Calu3 (cell line): ENCODE results near the gene DPT. TPM values are rescaled to one million over a fixed set of nuclear protein-coding genes. Genes with fewer than 3 reads are reported as not detected.

Experiments
- BruUV-seq: library from RNA; stranded (reverse); fragments of 400-500 nt; replicated peaks from 2 replicates; lab custom pipeline; 2021; lab: Mats Ljungman, UMichigan
- CTCF ChIA-PET: fragments of 300-600 bp; sonication (Branson Sonifier 250); formaldehyde crosslinking; loops from one replicate; lab custom pipeline; 2022; ENCODE audit warnings: antibody characterized with exemption; lab: Charles Lee
- DNase-seq: peaks from one replicate; pipeline ENCODE4 v3.0.0; 2022
- H3K27ac Mint-ChIP-seq: one replicate; pipeline ENCODE4 v1.8.0; 2022; ENCODE audit warnings: mixed read lengths; ENCODE audit not compliant: unreplicated experiment
- H3K27me3 Mint-ChIP-seq: one replicate; pipeline ENCODE4 v1.8.0; 2022; ENCODE audit warnings: mixed read lengths; ENCODE audit not compliant: unreplicated experiment
- H3K36me3 Mint-ChIP-seq: one replicate; pipeline ENCODE4 v1.8.0; 2022; ENCODE audit warnings: mild to moderate bottlenecking, moderate library complexity, mixed read lengths; ENCODE audit not compliant: insufficient read depth, unreplicated experiment
- H3K4me1 Mint-ChIP-seq: one replicate; pipeline ENCODE4 v1.8.0; 2022; ENCODE audit warnings: mild to moderate bottlenecking, low read depth, mixed read lengths; ENCODE audit not compliant: unreplicated experiment
- H3K4me3 Mint-ChIP-seq: one replicate; pipeline ENCODE4 v1.8.0; 2022; ENCODE audit warnings: mild to moderate bottlenecking, low read depth, moderate library complexity, mixed read lengths; ENCODE audit not compliant: unreplicated experiment
- H3K9me3 Mint-ChIP-seq: one replicate; pipeline ENCODE4 v1.8.0; 2022; ENCODE audit warnings: low read depth, mixed read lengths; ENCODE audit not compliant: unreplicated experiment
- CTCF ChIP-seq: fragments of 200-600 bp; IDR thresholded peaks from one replicate; pipeline ENCODE4 v1.8.0; 2022; ENCODE audit warnings: antibody characterized with exemption; ENCODE audit not compliant: unreplicated experiment
- intact Hi-C: fragments of 100-400 bp; cut with micrococcal nuclease; formaldehyde crosslinking; loops from one replicate; pipeline ENCODE4 v1.10.0; 2022; ENCODE audit not compliant: unreplicated experiment
- total RNA-seq: library from RNA; stranded (reverse); gene quantifications from 2 replicates; pipeline ENCODE4 v1.2.3, GENCODE V29; 2022

Gene DPT
- total RNA-seq, 1 experiment from 2014 or later, result not detected

- Mint-ChIP-seq H3K4me3 (no peak overlapping the region), H3K4me1 (peaks cover 18% of the 10 kb centered on the region), H3K9me3 (no peaks in the 10 kb centered on the region), H3K36me3 (no peaks in the 10 kb centered on the region), H3K27ac (no peak overlapping the region), H3K27me3 (no peaks in the 10 kb centered on the region)
- no peak for DNase-seq
- intact Hi-C loops, result no loop called here
- TF ChIP-seq CTCF, result no peak
- no TSS peak for BruUV-seq
- CTCF ChIA-PET, result no interaction called here
These were observed 29.5 kb upstream of the DPT start for GRCh38 chr1:168758503-168758902.

DNA sequence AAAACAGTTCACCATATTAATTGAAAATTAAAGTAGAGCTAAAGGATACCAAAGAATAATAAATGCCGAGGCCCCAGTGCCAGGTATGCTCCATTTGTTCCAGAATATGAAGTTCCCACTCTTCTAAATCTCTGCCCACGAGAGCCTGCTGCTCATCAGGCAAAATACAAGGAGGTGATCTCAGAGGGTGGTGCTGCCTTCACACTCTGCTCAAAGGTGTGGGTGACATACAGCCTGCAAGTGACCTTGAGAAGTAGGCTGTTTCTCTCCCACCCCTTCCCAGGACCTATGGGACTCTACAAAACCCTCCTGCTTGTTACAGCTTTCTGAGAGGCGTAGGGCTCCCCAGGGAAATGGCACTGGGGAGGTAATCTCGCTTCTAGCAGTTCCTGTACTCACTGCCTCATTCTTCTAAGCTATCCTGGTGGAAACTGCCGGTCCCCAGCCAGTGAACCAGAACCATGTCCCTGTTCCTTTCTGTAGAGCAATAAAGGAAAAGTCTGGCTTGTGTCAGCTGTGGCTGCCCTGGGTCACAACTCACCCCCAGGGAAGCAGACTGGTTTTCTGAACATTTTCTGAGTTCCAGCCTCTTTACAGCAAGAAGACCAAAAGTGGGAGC, 26.9 kb upstream of the DPT start:
- Mint-ChIP-seq H3K27me3 (no peaks in the 10 kb centered on the region), H3K4me3 (no peak overlapping the region), H3K4me1 (peaks cover 27% of the 10 kb centered on the region), H3K27ac (no peak overlapping the region), H3K9me3 (no peaks in the 10 kb centered on the region), H3K36me3 (no peaks in the 10 kb centered on the region)
- TF ChIP-seq CTCF, result no peak
- no TSS peak for BruUV-seq
- CTCF ChIA-PET, result no interaction called here
- DNase-seq, result no peak
- intact Hi-C loops, result no loop called here

DNA sequence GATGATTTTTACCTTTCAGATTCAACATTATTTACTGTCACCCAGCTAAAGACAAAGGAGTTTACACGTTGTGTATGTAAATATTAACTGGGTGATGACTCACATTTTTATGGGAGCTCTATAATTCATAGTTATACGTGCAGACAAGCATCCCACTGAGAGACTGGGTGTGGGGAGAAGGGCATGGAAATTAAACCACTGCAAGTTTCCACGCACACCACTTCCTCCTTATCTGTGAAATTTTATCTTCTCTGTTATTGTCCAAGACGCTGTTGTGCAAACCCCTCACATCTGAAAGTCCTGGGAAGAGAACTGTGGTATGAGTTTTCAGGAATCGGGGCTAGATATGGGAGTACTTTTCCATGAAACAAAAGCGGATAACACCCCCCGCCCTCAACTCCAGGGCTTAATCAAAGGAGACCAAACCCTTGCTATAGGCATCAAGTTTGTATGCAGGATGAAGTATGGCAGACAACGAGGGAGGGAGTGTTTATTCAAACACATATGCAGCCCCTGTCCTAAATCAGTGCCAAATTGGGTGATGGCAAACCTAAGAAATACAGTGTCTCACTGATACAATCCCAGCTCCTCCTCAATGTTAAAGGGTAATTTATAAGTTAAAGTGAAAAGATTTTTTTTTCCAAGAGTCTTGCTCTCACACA, 23.3 kb upstream of the DPT start:
- BruUV-seq, result no TSS peak
- no peak for TF ChIP-seq CTCF
- H3K36me3 Mint-ChIP-seq, result no peaks in the 10 kb centered on the region
- no peaks in the 10 kb centered on the region for H3K27me3 Mint-ChIP-seq
- CTCF ChIA-PET, result interaction anchor here (0.9 kb wide), 1 partner anchor 9 kb away, joined by 3 read pairs; no protein-coding TSS in a partner anchor
- DNase-seq, result peak; percentile 20
- intact Hi-C loops, result no loop called here
- H3K9me3 Mint-ChIP-seq, result no peaks in the 10 kb centered on the region
- H3K4me3 Mint-ChIP-seq, result peak overlapping the region; percentile 33
- peaks cover 34% of the 10 kb centered on the region for H3K4me1 Mint-ChIP-seq
- peak overlapping the region; percentile 3 for H3K27ac Mint-ChIP-seq

DNA sequence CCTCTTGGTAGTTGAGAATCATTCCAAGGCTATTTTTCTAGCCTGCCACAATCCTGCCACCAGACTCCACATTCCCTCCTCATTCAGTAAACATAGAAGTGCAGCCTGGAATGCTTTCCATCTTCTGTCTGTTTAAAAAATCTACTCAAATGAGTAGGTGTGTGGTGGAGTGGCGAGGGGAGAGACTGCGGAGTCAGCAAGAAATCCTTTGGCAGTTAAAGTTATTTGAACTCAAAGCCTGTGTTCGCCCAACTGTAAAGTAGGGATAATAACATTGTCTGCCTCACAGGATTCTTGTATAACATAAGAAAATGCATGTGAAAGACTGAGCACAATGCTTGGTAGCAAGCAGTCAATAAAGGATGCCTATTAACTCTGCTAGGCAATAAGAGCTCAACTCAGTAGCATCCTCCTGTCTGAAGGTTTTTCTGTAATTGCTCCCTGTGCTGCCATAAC, 22.2 kb upstream of the DPT start:
- peaks cover 34% of the 10 kb centered on the region for H3K4me1 Mint-ChIP-seq
- no peaks in the 10 kb centered on the region for H3K27me3 Mint-ChIP-seq
- CTCF ChIA-PET, result no interaction called here
- no peak for DNase-seq
- no peak for TF ChIP-seq CTCF
- no peak overlapping the region for H3K27ac Mint-ChIP-seq
- no peaks in the 10 kb centered on the region for H3K36me3 Mint-ChIP-seq
- peaks cover 3% of the 10 kb centered on the region for H3K9me3 Mint-ChIP-seq
- H3K4me3 Mint-ChIP-seq, result no peak overlapping the region
- BruUV-seq, result no TSS peak
- intact Hi-C loops, result no loop called here
